ENCODE data around the gene ANKS3. TPM values are rescaled to one million over a fixed set of nuclear protein-coding genes. Genes with fewer than 3 reads are reported as not detected.

ANKS3 gene
- 10 to 100 TPM; 24.2 to 37.1 (median 32.2) TPM for total RNA-seq
- 16.7 TPM for total RNA-seq (2013)
- total RNA-seq: 12.9 to 34.0 (median 22.6) reads per million in 29 experiments

GRCh38 chr16:4734063-4734729, at the start of gene ANKS3, which contains the start of gene DNAAF8:
Gene ANKS3, minus strand, starts transcription at chr16:4734271. Its CDS starts 4,122 bp downstream, at chr16:4730149.
Gene DNAAF8, plus strand, starts transcription at chr16:4734537. Its CDS starts 1,978 bp downstream, at chr16:4736515.
- no peaks in the 10 kb centered on the region for H3K9me3 ChIP-seq
- ATAC-seq (replicated peaks in 1 of 4) (peak; percentile 81 to 84 (median 83)), DNase-seq (peak; percentile 50 to 85 (median 69))
- H3K27ac Mint-ChIP-seq: peak within 1 kb of the TSS; percentile 83 to 92
- H3K36me3 Mint-ChIP-seq: peaks cover 10% of the 10 kb centered on the region
- peaks cover 0 to 5% of the 10 kb centered on the region in 2 donors for H3K27me3 Mint-ChIP-seq
- ChIA-PET POLR2A (interaction anchor here (0.5 to 1.2 kb wide), 8 partner anchors 13 to 320 kb away, joined by 3 to 8 read pairs (median 4); partner anchors contain the start of genes NUDT16L1 (in 1 of the 2) and ROGDI (in 1 of the 2)), CTCF (interaction anchor here in 1 of 2 donors (0.9 to 1.8 kb wide), 7 partner anchors 13 to 118 kb away, joined by 4 to 7 read pairs (median 5); partner anchors contain the start of genes MGRN1, NUDT16L1 and ROGDI)
- peak within 1 kb of the TSS; percentile 91 to 98 for H3K4me3 ChIP-seq (ENCODE audit: control insufficient read depth in 1 of 2, extremely low read depth in 1 of 2, low read length in 1 of 2)
- peak within 1 kb of the TSS; percentile 63 for H3K27ac ChIP-seq (ENCODE audit: low read length)
- under 1% methylated on average over 58 of the region's 70 CpGs for whole genome bisulfite sequencing (ENCODE audit: insufficient coverage)
- H3K4me1 Mint-ChIP-seq: peaks cover 15 to 30% (median 20%) of the 10 kb centered on the region in 3 donors
- H3K4me1 ChIP-seq (ENCODE audit: control insufficient read depth in 1 of 2, extremely low read depth in 1 of 2, insufficient read depth in 2 of 2, low read length in 2 of 2): peaks cover 9 to 23% of the 10 kb centered on the region in 2 experiments
- no peaks in the 10 kb centered on the region for H3K9me3 Mint-ChIP-seq
- H3K27me3 ChIP-seq (replicated peaks in 1 of 2; ENCODE audit: control insufficient read depth in 2 of 2, extremely low read depth in 1 of 2, insufficient read depth in 2 of 2, low read length in 1 of 2): peaks cover 0 to 7% of the 10 kb centered on the region in 2 experiments
- H3K36me3 ChIP-seq (ENCODE audit: control insufficient read depth in 2 of 2, extremely low read depth in 1 of 2, insufficient read depth in 1 of 2, low read length in 1 of 2): peaks cover 6 to 12% of the 10 kb centered on the region in 2 donors
- H3K4me3 Mint-ChIP-seq: peak within 1 kb of the TSS; percentile 88 to 93 (median 89)

- H3K9me3 Mint-ChIP-seq: no peaks in the 10 kb centered on the region
These were observed 49.3 kb upstream of the ANKS3 start for GRCh38 chr16:4783251-4783950.

GRCh38 chr16:4780235-4780634, 46.2 kb upstream of the ANKS3 start:
- Histone ChIP-seq H3K36me3 (ENCODE audit: control insufficient read depth in 2 of 2, extremely low read depth in 1 of 2, insufficient read depth in 1 of 2, low read length in 1 of 2) (no peaks in the 10 kb centered on the region), H3K9me3 (no peaks in the 10 kb centered on the region), H3K4me1 (ENCODE audit: control insufficient read depth in 1 of 2, extremely low read depth in 1 of 2, insufficient read depth in 2 of 2, low read length in 2 of 2) (no peaks in the 10 kb centered on the region), H3K27me3 (replicated peaks in 1 of 2; ENCODE audit: control insufficient read depth in 2 of 2, extremely low read depth in 1 of 2, insufficient read depth in 2 of 2, low read length in 1 of 2) (peaks cover 0 to 3% of the 10 kb centered on the region in 2 experiments), H3K27ac (ENCODE audit: low read length) (no peak overlapping the region), H3K4me3 (ENCODE audit: control insufficient read depth in 1 of 2, extremely low read depth in 1 of 2, low read length in 1 of 2) (no peak overlapping the region)
- H3K9me3 Mint-ChIP-seq: no peaks in the 10 kb centered on the region
- H3K4me1 Mint-ChIP-seq: no peaks in the 10 kb centered on the region
- H3K27me3 Mint-ChIP-seq: peaks cover 0 to 2% of the 10 kb centered on the region in 2 donors
- DNase-seq: no peak
- POLR2A ChIA-PET: no interaction called here
- H3K36me3 Mint-ChIP-seq: no peaks in the 10 kb centered on the region
- no peak for ATAC-seq (replicated peaks in 1 of 4)
- CTCF ChIA-PET: interaction anchor here in 1 of 2 donors (0.5 kb wide), 1 partner anchor 367 kb away, joined by 3 read pairs; no protein-coding TSS in a partner anchor
- H3K4me3 Mint-ChIP-seq: no peak overlapping the region
- WGBS (ENCODE audit: insufficient coverage): 94% methylated on average over 3 of the region's 4 CpGs
- no peak overlapping the region for H3K27ac Mint-ChIP-seq

More at GRCh38 chr16:4783251-4783950, 49.3 kb upstream of the ANKS3 start:
- Histone ChIP-seq H3K36me3 (ENCODE audit: control insufficient read depth in 2 of 2, extremely low read depth in 1 of 2, insufficient read depth in 1 of 2, low read length in 1 of 2) (no peaks in the 10 kb centered on the region), H3K9me3 (no peaks in the 10 kb centered on the region), H3K4me3 (ENCODE audit: control insufficient read depth in 1 of 2, extremely low read depth in 1 of 2, low read length in 1 of 2) (no peak overlapping the region), H3K27me3 (replicated peaks in 1 of 2; ENCODE audit: control insufficient read depth in 2 of 2, extremely low read depth in 1 of 2, insufficient read depth in 2 of 2, low read length in 1 of 2) (peaks cover 0 to 3% of the 10 kb centered on the region in 2 experiments), H3K27ac (ENCODE audit: low read length) (no peak overlapping the region), H3K4me1 (ENCODE audit: control insufficient read depth in 1 of 2, extremely low read depth in 1 of 2, insufficient read depth in 2 of 2, low read length in 2 of 2) (no peaks in the 10 kb centered on the region)
- CTCF ChIA-PET: no interaction called here
- Mint-ChIP-seq H3K27me3 (peaks cover 0 to 2% of the 10 kb centered on the region in 2 donors), H3K27ac (no peak overlapping the region), H3K36me3 (no peaks in the 10 kb centered on the region), H3K4me3 (no peak overlapping the region), H3K4me1 (no peaks in the 10 kb centered on the region)
- POLR2A ChIA-PET: no interaction called here
- DNase-seq: no peak
- ATAC-seq (replicated peaks in 1 of 4): no peak
- WGBS (ENCODE audit: insufficient coverage): 89% methylated on average over 10 of the region's 25 CpGs

- ChIA-PET CTCF (no interaction called here), POLR2A (no interaction called here)
- 93% methylated on average over 3 of the region's 5 CpGs for WGBS (ENCODE audit: insufficient coverage)
These were observed 44.0 kb upstream of the ANKS3 start for GRCh38 chr16:4778050-4778392.

GRCh38 chr16:4777339-4778049, 43.4 kb upstream of the ANKS3 start:
- Mint-ChIP-seq H3K27me3 (no peaks in the 10 kb centered on the region), H3K4me1 (no peaks in the 10 kb centered on the region), H3K36me3 (no peaks in the 10 kb centered on the region), H3K27ac (no peak overlapping the region), H3K4me3 (no peak overlapping the region), H3K9me3 (no peaks in the 10 kb centered on the region)
- Histone ChIP-seq H3K36me3 (ENCODE audit: control insufficient read depth in 2 of 2, extremely low read depth in 1 of 2, insufficient read depth in 1 of 2, low read length in 1 of 2) (no peaks in the 10 kb centered on the region), H3K27ac (ENCODE audit: low read length) (no peak overlapping the region), H3K4me3 (ENCODE audit: control insufficient read depth in 1 of 2, extremely low read depth in 1 of 2, low read length in 1 of 2) (no peak overlapping the region), H3K9me3 (no peaks in the 10 kb centered on the region), H3K4me1 (ENCODE audit: control insufficient read depth in 1 of 2, extremely low read depth in 1 of 2, insufficient read depth in 2 of 2, low read length in 2 of 2) (no peaks in the 10 kb centered on the region), H3K27me3 (replicated peaks in 1 of 2; ENCODE audit: control insufficient read depth in 2 of 2, extremely low read depth in 1 of 2, insufficient read depth in 2 of 2, low read length in 1 of 2) (no peaks in the 10 kb centered on the region)
- ChIA-PET CTCF (no interaction called here), POLR2A (no interaction called here)
- DNase-seq (no peak), ATAC-seq (replicated peaks in 1 of 4) (no peak)
- WGBS (ENCODE audit: insufficient coverage): 86% methylated on average over 6 of the region's 17 CpGs

More at GRCh38 chr16:4778050-4778392, 44.0 kb upstream of the ANKS3 start:
- H3K36me3 Mint-ChIP-seq: no peaks in the 10 kb centered on the region
- Histone ChIP-seq H3K4me1 (ENCODE audit: control insufficient read depth in 1 of 2, extremely low read depth in 1 of 2, insufficient read depth in 2 of 2, low read length in 2 of 2) (no peaks in the 10 kb centered on the region), H3K27ac (ENCODE audit: low read length) (no peak overlapping the region), H3K27me3 (replicated peaks in 1 of 2; ENCODE audit: control insufficient read depth in 2 of 2, extremely low read depth in 1 of 2, insufficient read depth in 2 of 2, low read length in 1 of 2) (no peaks in the 10 kb centered on the region), H3K36me3 (ENCODE audit: control insufficient read depth in 2 of 2, extremely low read depth in 1 of 2, insufficient read depth in 1 of 2, low read length in 1 of 2) (no peaks in the 10 kb centered on the region), H3K9me3 (no peaks in the 10 kb centered on the region), H3K4me3 (ENCODE audit: control insufficient read depth in 1 of 2, extremely low read depth in 1 of 2, low read length in 1 of 2) (no peak overlapping the region)
- ATAC-seq (replicated peaks in 1 of 4) (no peak), DNase-seq (no peak)
- no peak overlapping the region for H3K27ac Mint-ChIP-seq
- no peak overlapping the region for H3K4me3 Mint-ChIP-seq
- H3K9me3 Mint-ChIP-seq: no peaks in the 10 kb centered on the region
- H3K27me3 Mint-ChIP-seq: no peaks in the 10 kb centered on the region
- H3K4me1 Mint-ChIP-seq: no peaks in the 10 kb centered on the region

- Histone ChIP-seq H3K36me3 (ENCODE audit: control insufficient read depth in 2 of 2, extremely low read depth in 1 of 2, insufficient read depth in 1 of 2, low read length in 1 of 2) (no peaks in the 10 kb centered on the region), H3K9me3 (no peaks in the 10 kb centered on the region), H3K4me1 (ENCODE audit: control insufficient read depth in 1 of 2, extremely low read depth in 1 of 2, insufficient read depth in 2 of 2, low read length in 2 of 2) (no peaks in the 10 kb centered on the region), H3K27me3 (replicated peaks in 1 of 2; ENCODE audit: control insufficient read depth in 2 of 2, extremely low read depth in 1 of 2, insufficient read depth in 2 of 2, low read length in 1 of 2) (no peaks in the 10 kb centered on the region), H3K4me3 (ENCODE audit: control insufficient read depth in 1 of 2, extremely low read depth in 1 of 2, low read length in 1 of 2) (no peak overlapping the region), H3K27ac (ENCODE audit: low read length) (no peak overlapping the region)
- Mint-ChIP-seq H3K27ac (no peak overlapping the region), H3K4me1 (no peaks in the 10 kb centered on the region), H3K27me3 (no peaks in the 10 kb centered on the region), H3K4me3 (no peak overlapping the region), H3K36me3 (no peaks in the 10 kb centered on the region), H3K9me3 (no peaks in the 10 kb centered on the region)
- ChIA-PET POLR2A (no interaction called here), CTCF (no interaction called here)
- 80% methylated on average over 1 of the region's 2 CpGs for WGBS (ENCODE audit: insufficient coverage)
- no peak for DNase-seq
- no peak for ATAC-seq (replicated peaks in 1 of 4)
These were observed 42.2 kb upstream of the ANKS3 start for GRCh38 chr16:4776141-4776705.
